ENCODE results near the gene TAF8.
A peak's percentile ranks its signal among the peaks of the same experiment; 100 is the strongest.

The TAF8 gene

GRCh38 chr6:42059743-42060142 is 9.4 kb downstream of the TAF8 start:
- no peak for DNase-seq (ENCODE audit: low spot score)

- no peak for DNase-seq (ENCODE audit: low spot score)
Observed at GRCh38 chr6:42066156-42066675, 15.9 kb downstream of the TAF8 start.

GRCh38 chr6:42068173-42068572 is 17.8 kb downstream of the TAF8 start:
- no peak for DNase-seq (ENCODE audit: low spot score)

DNA sequence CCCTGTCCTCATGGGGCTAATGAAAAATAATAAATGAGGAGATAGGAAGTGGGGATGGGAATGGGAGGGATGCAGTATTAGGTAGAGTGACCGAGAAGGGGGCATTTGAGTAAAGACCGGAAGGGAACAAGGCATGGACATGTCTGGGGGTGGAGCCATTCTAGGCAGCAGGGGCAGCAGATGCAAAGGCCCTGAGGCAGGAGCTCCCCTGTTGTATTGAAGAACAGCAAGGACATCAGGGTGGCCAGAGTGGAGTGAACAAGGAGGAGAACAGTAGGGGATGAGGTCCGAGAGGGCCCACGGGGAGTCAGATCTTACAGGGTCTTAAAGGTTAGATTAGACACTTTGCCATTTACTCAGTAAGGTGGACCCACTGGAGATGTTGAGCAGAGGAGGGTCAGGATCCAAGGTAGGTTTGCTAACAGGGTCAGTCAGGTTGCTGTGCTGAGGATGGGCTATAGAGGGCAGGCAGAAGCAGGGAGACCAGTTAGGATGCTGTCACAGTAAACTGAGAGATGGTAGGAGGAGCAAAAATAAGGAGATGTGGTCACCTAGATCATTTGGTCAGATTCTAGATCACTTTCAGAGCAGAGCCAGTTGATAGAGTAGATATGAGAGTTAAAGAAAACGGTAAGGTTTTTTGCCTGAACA is 18.7 kb downstream of the TAF8 start:
- no peak for DNase-seq (ENCODE audit: low spot score)

DNA sequence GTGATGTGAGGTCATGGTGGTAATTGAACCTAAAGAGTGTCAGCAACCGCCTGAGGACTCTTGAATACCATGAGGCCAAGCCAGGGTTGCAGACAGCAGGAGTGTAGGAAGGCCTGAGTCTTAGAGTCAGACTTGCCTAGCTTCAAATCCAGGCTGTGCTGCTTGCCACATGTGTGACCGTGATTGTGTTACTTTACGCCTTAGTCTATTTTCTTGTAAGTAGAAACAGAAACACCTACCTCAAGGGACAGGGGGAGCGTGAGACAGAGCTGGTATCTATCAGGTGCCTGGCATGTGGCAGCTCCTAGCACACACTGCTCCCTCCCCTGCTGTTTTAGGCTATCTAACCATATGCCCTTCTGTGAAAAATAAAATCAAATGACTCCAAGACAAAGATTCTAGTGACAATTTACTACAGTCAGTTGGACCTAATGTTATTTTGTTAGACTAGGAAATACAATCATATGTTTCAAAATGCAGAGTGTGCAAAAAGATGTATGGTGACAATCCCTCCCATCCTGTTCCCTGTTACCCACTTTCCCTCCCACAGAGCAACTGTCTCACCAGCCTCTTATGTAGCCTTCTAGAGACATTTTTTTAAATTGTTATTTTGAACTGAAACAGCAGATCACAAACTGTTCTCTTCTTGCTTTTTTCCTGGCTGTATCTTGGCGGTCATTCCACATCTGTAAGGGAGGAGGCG is 21.7 kb downstream of the TAF8 start:
- DNase-seq (ENCODE audit: low spot score), result peak; percentile 62

- no peak for DNase-seq (ENCODE audit: low spot score)
Observed at GRCh38 chr6:42073287-42073686, 23.0 kb downstream of the TAF8 start.

- peak; percentile 70 for DNase-seq (ENCODE audit: low spot score)
Observed at GRCh38 chr6:42075159-42075838, 25.0 kb downstream of the TAF8 start.

- no peak for DNase-seq (ENCODE audit: low spot score)
Observed at GRCh38 chr6:42078386-42078785, 28.1 kb downstream of the TAF8 start.

DNA sequence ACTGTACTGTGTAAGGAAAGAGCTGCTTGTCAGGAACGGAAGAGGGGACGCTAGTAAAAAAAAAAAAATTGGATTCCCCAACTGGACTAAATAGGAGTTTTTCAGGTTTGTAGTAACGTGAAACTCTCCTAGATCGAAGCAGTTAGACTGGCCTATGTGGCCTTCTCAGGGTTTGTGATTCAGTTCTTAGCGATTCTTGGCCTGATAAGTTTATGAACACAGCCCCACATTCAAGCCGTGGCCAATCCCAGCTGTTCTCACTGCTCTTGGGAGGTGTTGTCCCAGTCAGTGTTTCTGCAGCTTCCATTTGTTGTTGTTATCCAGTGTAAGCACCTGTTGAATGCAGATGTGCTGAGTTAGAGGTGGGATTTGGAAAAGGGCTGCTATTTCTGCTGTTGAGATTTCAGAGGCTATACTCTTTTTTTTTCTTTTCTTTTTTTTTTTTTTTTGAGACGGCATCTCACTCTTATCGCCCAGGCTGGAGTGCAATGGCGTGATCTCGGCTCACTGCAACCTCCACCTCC is 29.7 kb downstream of the TAF8 start:
- no peak for DNase-seq (ENCODE audit: low spot score)

DNA sequence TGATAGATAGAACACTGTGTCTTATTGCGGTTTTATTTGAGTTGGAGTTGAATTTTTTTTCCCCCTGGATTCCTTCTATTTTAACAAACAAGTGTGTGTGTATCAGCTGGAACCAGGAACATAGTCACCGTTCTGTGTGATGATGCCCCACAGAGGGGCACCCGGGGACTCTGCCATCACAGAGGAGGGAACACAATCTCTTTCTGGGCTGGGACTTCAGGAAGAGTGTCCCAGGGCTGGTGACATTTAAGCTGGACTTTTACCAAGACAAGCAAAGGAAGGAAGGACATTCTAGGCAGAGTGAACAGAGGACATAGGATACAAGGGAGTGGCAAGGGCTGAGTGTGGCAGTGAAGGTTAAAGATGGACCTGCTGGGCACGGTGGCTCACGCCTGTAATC is 33.2 kb downstream of the TAF8 start:
- no peak for DNase-seq (ENCODE audit: low spot score)

DNA sequence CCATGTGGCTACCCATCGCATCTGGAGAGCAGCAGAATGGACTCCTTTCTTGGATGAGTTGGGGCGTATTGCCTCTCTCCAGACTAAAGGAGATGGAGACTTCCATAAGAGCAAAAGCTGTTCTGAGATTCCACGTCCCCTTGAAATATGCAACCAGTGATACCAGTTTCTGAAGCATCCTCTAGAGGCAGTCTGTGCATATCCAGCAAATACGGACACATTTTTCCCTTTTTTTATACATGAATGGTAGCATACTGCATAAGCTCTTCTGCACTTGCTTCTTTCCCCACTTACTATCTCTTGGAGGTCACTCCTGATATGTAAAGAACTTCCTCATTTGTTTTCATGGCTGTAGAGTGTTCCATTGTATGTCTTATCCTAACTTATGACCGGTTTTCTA is 34.6 kb downstream of the TAF8 start:
- DNase-seq (ENCODE audit: low spot score), result peak; percentile 26

- DNase-seq (ENCODE audit: low spot score), result no peak
Observed at GRCh38 chr6:42086046-42087035, 36.0 kb downstream of the TAF8 start.

DNA sequence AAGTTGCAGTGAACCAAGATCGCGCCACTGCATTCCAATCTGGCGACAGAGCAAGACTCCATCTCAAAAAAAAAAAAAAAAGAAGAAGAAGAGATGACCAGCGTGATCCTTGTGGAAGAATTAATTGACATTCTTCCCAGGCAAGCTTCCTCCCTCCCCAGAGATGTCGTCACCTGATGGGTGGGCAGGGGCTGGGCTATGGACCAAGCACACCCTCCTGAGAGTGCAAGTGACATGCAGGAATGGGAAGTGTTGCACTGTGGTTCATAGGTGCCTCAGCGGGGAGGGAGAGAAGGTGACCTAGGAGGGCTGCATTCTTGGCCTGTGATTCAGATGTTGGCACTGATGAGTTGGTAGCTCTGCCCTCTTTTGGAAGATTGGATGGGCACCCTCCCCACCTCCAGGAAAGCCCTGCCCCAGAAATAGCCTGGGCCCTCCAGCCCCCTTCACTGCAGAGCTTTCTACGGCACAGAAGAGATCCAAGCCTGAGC is 37.8 kb downstream of the TAF8 start:
- no peak for DNase-seq (ENCODE audit: low spot score)

- no peak for DNase-seq (ENCODE audit: low spot score)
Observed at GRCh38 chr6:42090819-42091717, 40.7 kb downstream of the TAF8 start.

DNA sequence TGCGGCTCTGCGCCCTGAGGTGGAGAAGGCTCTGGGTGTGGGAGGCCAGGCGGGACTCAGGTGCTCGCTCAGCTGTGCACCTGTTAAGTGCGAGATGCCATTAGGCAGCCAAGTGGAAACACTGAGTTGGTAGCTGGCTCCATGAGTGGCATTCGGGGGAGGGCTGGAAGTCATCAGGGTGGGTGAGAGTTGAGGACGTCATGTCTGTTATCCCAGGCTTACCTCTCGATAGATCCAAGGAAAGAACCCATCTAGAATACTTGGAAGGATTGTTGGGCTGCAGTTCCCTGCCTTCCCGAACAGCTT is 41.3 kb downstream of the TAF8 start:
- DNase-seq (ENCODE audit: low spot score), result no peak

DNA sequence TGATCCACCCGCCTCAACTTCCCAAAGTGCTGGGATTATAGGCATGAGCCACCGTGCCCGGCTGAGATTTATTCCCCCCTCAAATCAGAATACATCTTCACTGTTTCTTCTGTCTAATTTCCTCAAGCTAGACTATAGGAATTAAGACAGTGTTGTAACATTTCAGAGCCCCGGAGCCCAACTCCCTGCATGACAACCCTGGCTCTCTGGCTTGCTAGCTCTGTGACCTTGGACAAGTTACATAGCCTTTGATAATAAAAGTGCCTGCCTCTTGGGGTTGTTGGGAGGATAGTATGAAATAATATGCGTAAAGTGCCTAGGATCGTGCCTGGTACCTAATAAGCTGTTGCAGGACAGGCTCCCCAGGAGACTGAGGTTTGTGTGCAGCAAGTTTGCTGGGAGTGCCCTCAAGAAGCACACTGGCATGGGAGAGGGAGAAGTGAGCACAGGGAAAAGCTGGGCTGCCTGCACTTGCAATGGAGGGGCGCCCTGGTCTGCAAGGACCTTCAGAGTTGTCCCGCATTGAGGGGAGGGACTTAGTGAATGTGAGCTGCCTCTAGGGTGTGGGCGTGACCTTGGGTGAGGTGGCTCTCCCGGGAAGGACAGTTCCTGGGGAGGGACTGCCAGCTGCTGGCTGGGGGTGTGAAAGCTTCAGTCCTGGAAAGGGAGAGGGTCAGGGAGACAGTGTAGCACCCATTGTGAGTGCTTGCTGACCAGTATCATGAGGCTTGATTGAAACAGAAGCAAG is 43.4 kb downstream of the TAF8 start:
- no peak for DNase-seq (ENCODE audit: low spot score)

- DNase-seq (ENCODE audit: low spot score), result no peak
Observed at GRCh38 chr6:42095094-42095493, 44.8 kb downstream of the TAF8 start.

- peak; percentile 31 for DNase-seq (ENCODE audit: low spot score)
Observed at GRCh38 chr6:42095776-42096541, 45.6 kb downstream of the TAF8 start.
